Hematopoietic multipotent progenitor cell treated with erythropoietin and hydrocortisone succinate and interleukin-3 and kit ligand, for 6 days (in vitro differentiated cells): ENCODE data around the gene SH3PXD2A.
A peak's percentile ranks its signal among the peaks of the same experiment; 100 is the strongest.

Source experiments
- DNase-seq: peaks from one replicate; pipeline ENCODE4 v3.0.0-alpha.2; 2015

SH3PXD2A gene

GRCh38 chr10:103698266-103698665, 157.1 kb downstream of the SH3PXD2A start:
- DNase-seq, result no peak

GRCh38 chr10:103697787-103698186, 157.6 kb downstream of the SH3PXD2A start:
- no peak for DNase-seq

GRCh38 chr10:103696411-103697145, 158.8 kb downstream of the SH3PXD2A start:
- peak; percentile 87 for DNase-seq

- DNase-seq, result no peak
Measured at GRCh38 chr10:103696094-103696410, 159.3 kb downstream of the SH3PXD2A start.

GRCh38 chr10:103695584-103696005, 159.8 kb downstream of the SH3PXD2A start:
- DNase-seq, result no peak

- no peak for DNase-seq
Measured at GRCh38 chr10:103693812-103694205, 161.6 kb downstream of the SH3PXD2A start.

- DNase-seq, result peak; percentile 42
Measured at GRCh38 chr10:103692952-103693811, 162.2 kb downstream of the SH3PXD2A start.

- DNase-seq, result no peak
Measured at GRCh38 chr10:103692436-103692951, 162.9 kb downstream of the SH3PXD2A start.

- no peak for DNase-seq
Measured at GRCh38 chr10:103691723-103692435, 163.5 kb downstream of the SH3PXD2A start.

- no peak for DNase-seq
Measured at GRCh38 chr10:103691267-103691666, 164.1 kb downstream of the SH3PXD2A start.

GRCh38 chr10:103690281-103690680, 165.1 kb downstream of the SH3PXD2A start:
- no peak for DNase-seq

GRCh38 chr10:103688491-103688890, 166.9 kb downstream of the SH3PXD2A start:
- no peak for DNase-seq

GRCh38 chr10:103687718-103688117, 167.7 kb downstream of the SH3PXD2A start:
- no peak for DNase-seq

- DNase-seq, result no peak
Measured at GRCh38 chr10:103687172-103687571, 168.2 kb downstream of the SH3PXD2A start.

GRCh38 chr10:103685880-103686669, 169.3 kb downstream of the SH3PXD2A start:
- peak; percentile 86 for DNase-seq

GRCh38 chr10:103683851-103684250, 171.5 kb downstream of the SH3PXD2A start:
- DNase-seq, result no peak

- DNase-seq, result no peak
Measured at GRCh38 chr10:103682631-103683030, 172.7 kb downstream of the SH3PXD2A start.

GRCh38 chr10:103681617-103682399, 173.6 kb downstream of the SH3PXD2A start:
- DNase-seq, result no peak

- no peak for DNase-seq
Measured at GRCh38 chr10:103680869-103681236, 174.5 kb downstream of the SH3PXD2A start.

- no peak for DNase-seq
Measured at GRCh38 chr10:103679096-103679790, 176.1 kb downstream of the SH3PXD2A start.

- DNase-seq, result peak; percentile 56
Measured at GRCh38 chr10:103678178-103678526, 177.2 kb downstream of the SH3PXD2A start.
